Esophagus muscularis mucosa (tissue), 4 donors: ENCODE data around the gene EVL.

Experiments used
- EP300 ChIP-seq: sonication (generic); formaldehyde crosslinking; IDR thresholded peaks from one replicate; pipeline ENCODE4 v1.6.1; 2017; ENCODE audit warnings: antibody characterized with exemption
- POLR2AphosphoS5 ChIP-seq, 2 donors: sonication (generic); formaldehyde crosslinking; IDR thresholded peaks; one replicate each; pipeline ENCODE4 v1.6.1; 2017; ENCODE audit warnings: antibody characterized with exemption in 2 of 2
- TF ChIP-seq, protein P1 (sequence below), 3 experiments: fragments of 200-600 bp in 2 of 3; fragments of 450-650 bp in 1 of 3; sonication (generic) in 2 of 3; IDR thresholded peaks; one replicate each; pipeline ENCODE4 v1.5.1; 2017 to 2019; ENCODE audit warnings: antibody characterized with exemption in 3 of 3, mild to moderate bottlenecking in 2 of 3, moderate library complexity in 1 of 3

DNA sequence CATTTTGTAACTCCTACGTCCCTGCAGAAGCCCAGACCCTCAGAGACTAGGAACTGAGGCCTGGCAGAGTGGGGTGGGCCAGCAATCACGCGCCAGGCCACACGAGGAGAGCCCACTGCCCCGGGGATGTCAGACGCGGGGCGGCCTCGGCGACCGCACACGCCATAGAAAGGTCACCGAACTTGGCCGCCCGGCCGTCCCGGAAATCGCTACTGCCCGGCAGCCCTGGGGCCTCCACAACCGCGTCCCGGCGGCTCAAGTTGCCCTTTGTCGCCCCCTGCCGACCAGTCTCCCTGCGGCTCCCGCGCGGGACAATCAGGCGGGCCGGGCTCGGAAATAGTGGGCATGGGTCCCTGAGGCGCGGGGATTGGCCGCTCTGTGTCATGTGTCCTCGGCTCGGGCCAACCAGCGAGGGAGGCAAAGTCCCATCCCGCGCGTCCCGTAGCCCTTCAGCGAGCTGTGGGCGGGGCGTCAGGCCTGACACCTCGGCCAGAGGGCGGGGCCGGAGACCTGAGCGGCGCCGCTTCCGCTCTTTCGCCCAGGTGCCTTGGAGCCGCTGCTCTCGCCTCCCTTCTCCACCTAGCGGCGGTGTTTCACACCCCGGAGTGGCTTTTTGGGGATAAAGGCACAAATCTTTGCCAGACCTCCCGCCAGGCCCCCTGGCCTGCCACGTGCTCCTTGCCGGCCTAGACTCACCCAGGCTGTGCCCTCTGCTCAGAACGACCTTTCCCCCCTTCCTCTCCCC lies 127.6 kb downstream of the EVL start:
- TF ChIP-seq POLR2AphosphoS5 (IDR thresholded peaks at IDR 0.05) (peak; percentile 86 to 87), EP300 (no peak)
- TF ChIP-seq, protein P1, sequence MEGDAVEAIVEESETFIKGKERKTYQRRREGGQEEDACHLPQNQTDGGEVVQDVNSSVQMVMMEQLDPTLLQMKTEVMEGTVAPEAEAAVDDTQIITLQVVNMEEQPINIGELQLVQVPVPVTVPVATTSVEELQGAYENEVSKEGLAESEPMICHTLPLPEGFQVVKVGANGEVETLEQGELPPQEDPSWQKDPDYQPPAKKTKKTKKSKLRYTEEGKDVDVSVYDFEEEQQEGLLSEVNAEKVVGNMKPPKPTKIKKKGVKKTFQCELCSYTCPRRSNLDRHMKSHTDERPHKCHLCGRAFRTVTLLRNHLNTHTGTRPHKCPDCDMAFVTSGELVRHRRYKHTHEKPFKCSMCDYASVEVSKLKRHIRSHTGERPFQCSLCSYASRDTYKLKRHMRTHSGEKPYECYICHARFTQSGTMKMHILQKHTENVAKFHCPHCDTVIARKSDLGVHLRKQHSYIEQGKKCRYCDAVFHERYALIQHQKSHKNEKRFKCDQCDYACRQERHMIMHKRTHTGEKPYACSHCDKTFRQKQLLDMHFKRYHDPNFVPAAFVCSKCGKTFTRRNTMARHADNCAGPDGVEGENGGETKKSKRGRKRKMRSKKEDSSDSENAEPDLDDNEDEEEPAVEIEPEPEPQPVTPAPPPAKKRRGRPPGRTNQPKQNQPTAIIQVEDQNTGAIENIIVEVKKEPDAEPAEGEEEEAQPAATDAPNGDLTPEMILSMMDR (IDR thresholded peaks at IDR 0.05): peak; percentile 86 to 93 (median 87)
